Measurements from ENCODE around the gene MVP. TPM values are rescaled to one million over a fixed set of nuclear protein-coding genes. Genes with fewer than 3 reads are reported as not detected.

Gene MVP
- total RNA-seq, 2 experiments from 2014 or later: 32.5 to 33.2 TPM

GRCh38 chr16:29842732-29843346 is 22.6 kb downstream of the MVP start:
- H3K4me1 Mint-ChIP-seq (ENCODE audit: low read depth): no peaks in the 10 kb centered on the region
- no peaks in the 10 kb centered on the region for H3K27me3 Mint-ChIP-seq
- ATAC-seq (peak; percentile 53), DNase-seq (no peak)
- no peaks in the 10 kb centered on the region for H3K9me3 Mint-ChIP-seq
- ChIA-PET POLR2A (interaction anchor here (1.2 to 1.8 kb wide), 4 partner anchors 16 to 52 kb away, joined by 3 to 8 read pairs (median 4); partner anchors contain the start of genes KIF22 and MVP), CTCF (interaction anchor here (0.9 to 2.0 kb wide), 6 partner anchors 10 to 144 kb away, joined by 3 to 7 read pairs (median 4); no protein-coding TSS in a partner anchor)
- intact Hi-C loops (cut with micrococcal nuclease): no loop called here
- no peak overlapping the region for H3K27ac Mint-ChIP-seq
- peaks cover 6% of the 10 kb centered on the region for H3K36me3 Mint-ChIP-seq (ENCODE audit: low read depth)
- no peak overlapping the region for H3K4me3 Mint-ChIP-seq
- no peak for TF ChIP-seq CTCF (IDR thresholded peaks at IDR 0.05)

- no peak for TF ChIP-seq CTCF (IDR thresholded peaks at IDR 0.05)
- ChIA-PET POLR2A (interaction anchor here (0.7 to 1.8 kb wide), 3 partner anchors 17 to 36 kb away, joined by 3 to 8 read pairs (median 5); no protein-coding TSS in a partner anchor), CTCF (interaction anchor here (0.9 to 1.9 kb wide), 4 partner anchors 9 to 143 kb away, joined by 3 to 7 read pairs (median 4); no protein-coding TSS in a partner anchor)
- Mint-ChIP-seq H3K9me3 (no peaks in the 10 kb centered on the region), H3K27me3 (no peaks in the 10 kb centered on the region), H3K27ac (no peak overlapping the region), H3K4me1 (ENCODE audit: low read depth) (no peaks in the 10 kb centered on the region), H3K4me3 (no peak overlapping the region), H3K36me3 (ENCODE audit: low read depth) (peaks cover 6% of the 10 kb centered on the region)
- DNase-seq (no peak), ATAC-seq (no peak)
- intact Hi-C loops (cut with micrococcal nuclease): no loop called here
These were observed 23.7 kb downstream of the MVP start for GRCh38 chr16:29843931-29844330.

- H3K9me3 Mint-ChIP-seq: no peaks in the 10 kb centered on the region
- peaks cover 6% of the 10 kb centered on the region for H3K36me3 Mint-ChIP-seq (ENCODE audit: low read depth)
- H3K27me3 Mint-ChIP-seq: no peaks in the 10 kb centered on the region
- H3K4me3 Mint-ChIP-seq: no peak overlapping the region
- ChIA-PET CTCF (interaction anchor here (0.7 to 5.6 kb wide), 3 partner anchors 11 to 37 kb away, joined by 3 to 95 read pairs (median 5); partner anchors contain the start of genes MVP and PAGR1), POLR2A (interaction anchor here (0.6 to 1.0 kb wide), 3 partner anchors 20 to 74 kb away, joined by 3 read pairs; partner anchors contain the start of gene KIF22)
- no peaks in the 10 kb centered on the region for H3K4me1 Mint-ChIP-seq (ENCODE audit: low read depth)
- H3K27ac Mint-ChIP-seq: no peak overlapping the region
- ATAC-seq (no peak), DNase-seq (no peak)
- intact Hi-C loops (cut with micrococcal nuclease): no loop called here
- no peak for TF ChIP-seq CTCF (IDR thresholded peaks at IDR 0.05)
These were observed 24.5 kb downstream of the MVP start for GRCh38 chr16:29844575-29845331.

GRCh38 chr16:29845656-29846055 is 25.4 kb downstream of the MVP start:
- peaks cover 6% of the 10 kb centered on the region for H3K36me3 Mint-ChIP-seq (ENCODE audit: low read depth)

More at GRCh38 chr16:29845656-29846055, 25.4 kb downstream of the MVP start:
- Mint-ChIP-seq H3K27ac (no peak overlapping the region), H3K9me3 (no peaks in the 10 kb centered on the region), H3K4me3 (no peak overlapping the region), H3K4me1 (ENCODE audit: low read depth) (no peaks in the 10 kb centered on the region), H3K27me3 (no peaks in the 10 kb centered on the region)
- POLR2A ChIA-PET: interaction anchor here (0.6 to 3.6 kb wide), 3 partner anchors 38 to 73 kb away, joined by 3 to 29 read pairs (median 3); partner anchors contain the start of genes KIF22 and MAZ
- DNase-seq: no peak
- CTCF ChIA-PET: interaction anchor here (0.6 to 5.6 kb wide), 4 partner anchors 27 to 169 kb away, joined by 4 to 95 read pairs (median 6); partner anchors contain the start of genes MVP and PAGR1
- TF ChIP-seq CTCF (IDR thresholded peaks at IDR 0.05): no peak
- no peak for ATAC-seq
- intact Hi-C loops (cut with micrococcal nuclease): no loop called here
